K562 (cell line): ENCODE results near the gene RAB14. TPM values are rescaled to one million over a fixed set of nuclear protein-coding genes. Genes with fewer than 3 reads are reported as not detected.

Source experiments
- ATAC-seq: fragments of 200-7000 bp; cut with Tn5 transposase; 3 replicates; pipeline ENCODE4 v1.9.1; 2020; ENCODE audit warnings: moderate library complexity
- BruUV-seq: library from RNA; stranded (reverse); fragments of 400-500 nt; replicated peaks from 2 replicates; lab custom pipeline; 2021; lab: Mats Ljungman, UMichigan
- CTCF ChIA-PET: fragments of 300-600 bp; formaldehyde crosslinking; extraction: SDS; loops from one replicate; lab custom pipeline; 2021; ENCODE audit warnings: low intra/inter-chr PET ratio; lab: Yijun Ruan, JAX
- POLR2A ChIA-PET: fragments of 300-600, 350-650 bp; sonication (Branson Sonifier 250); formaldehyde crosslinking; extraction: SDS; loops from one replicate; lab custom pipeline; 2021; ENCODE audit warnings: antibody characterized with exemption, inconsistent platforms; lab: Yijun Ruan, JAX
- DNase-seq, 4 experiments: peaks; one replicate each; pipeline versions ENCODE4 v3.0.0 to v3.0.0-alpha.2; 2011 to 2018; ENCODE audit warnings: low spot score in 3 of 4, mixed read lengths in 3 of 4; ENCODE audit errors: extremely low read depth in 1 of 4
- FAIRE-seq: peaks from 2 replicates; lab custom pipeline; 2011; peaks lifted over from hg19 to GRCh38; lab: Jason Lieb, UNC
- H2AFZ ChIP-seq: 2 replicates; pipeline ENCODE4 v1.6.0; 2011; ENCODE audit warnings: low read depth, low read length, control low read depth, inconsistent platforms
- H3K27ac ChIP-seq: fragments of 200-600 bp; 3 replicates; pipeline ENCODE4 v1.8.0; 2011; ENCODE audit warnings: low read depth, mild to moderate bottlenecking, control low read depth, inconsistent platforms, low read length, moderate library complexity, mixed read lengths; ENCODE audit errors: extremely low read depth
- H3K27me3 ChIP-seq, 2 experiments: fragments of 300-600 bp in 1 of 2; 2 replicates in 1 of 2; 3 replicates in 1 of 2; pipeline versions ENCODE4 v1.6.0 to v1.8.0; 2011; ENCODE audit warnings: inconsistent platforms in 2 of 2, low read length in 2 of 2, mild to moderate bottlenecking in 1 of 2, mixed read lengths in 1 of 2, moderate library complexity in 1 of 2; ENCODE audit not compliant: control insufficient read depth in 2 of 2, insufficient read depth in 2 of 2
- H3K36me3 ChIP-seq: fragments of 300-600 bp; 3 replicates; pipeline ENCODE4 v1.8.0; 2011; ENCODE audit warnings: mild to moderate bottlenecking, low read length, inconsistent platforms; ENCODE audit not compliant: control insufficient read depth, insufficient read depth
- H3K4me1 ChIP-seq, 2 experiments: fragments of 200-600 bp in 1 of 2; replicated peaks in 1 of 2; 2 replicates in 1 of 2; 3 replicates in 1 of 2; pipeline versions ENCODE4 v1.5.1 to v1.8.0; 2011; ENCODE audit warnings: inconsistent platforms in 2 of 2, low read length in 2 of 2, mild to moderate bottlenecking in 1 of 2, mixed read lengths in 1 of 2, moderate library complexity in 1 of 2; ENCODE audit not compliant: control insufficient read depth in 2 of 2, insufficient read depth in 2 of 2
- H3K4me2 ChIP-seq: 2 replicates; pipeline ENCODE4 v1.6.1; 2011; ENCODE audit warnings: low read length, control low read depth, inconsistent platforms, mixed read lengths; ENCODE audit not compliant: insufficient read depth
- H3K4me3 ChIP-seq: fragments of 200-600 bp; sonication (generic), shearing (Covaris generic); 2 replicates; pipeline ENCODE4 v1.5.1; 2016; ENCODE audit warnings: control low read depth, inconsistent platforms
- H3K79me2 ChIP-seq: fragments of 200-600 bp; 3 replicates; pipeline ENCODE4 v1.8.0; 2011; ENCODE audit warnings: low read length, inconsistent platforms; ENCODE audit not compliant: control insufficient read depth, insufficient read depth
- H3K9ac ChIP-seq, 2 experiments: 2 replicates each; pipeline versions ENCODE4 v1.6.0 to v1.6.1; 2011; ENCODE audit warnings: low read depth in 2 of 2, low read length in 2 of 2, control low read depth in 1 of 2, inconsistent platforms in 1 of 2, mild to moderate bottlenecking in 1 of 2, mixed read lengths in 1 of 2; ENCODE audit not compliant: insufficient read depth in 1 of 2
- H3K9me1 ChIP-seq: one replicate; pipeline ENCODE4 v1.6.0; 2011; ENCODE audit warnings: inconsistent platforms, mild to moderate bottlenecking, low read length, moderate library complexity; ENCODE audit not compliant: control insufficient read depth, insufficient read depth
- H3K9me3 ChIP-seq: replicated peaks from 2 replicates; pipeline ENCODE4 v1.5.1; 2011; ENCODE audit warnings: low read depth, low read length, inconsistent platforms; ENCODE audit not compliant: control insufficient read depth, insufficient read depth
- H4K20me1 ChIP-seq: replicated peaks from 2 replicates; pipeline ENCODE4 v1.6.1; 2011; ENCODE audit warnings: low read length, inconsistent platforms, mixed read lengths; ENCODE audit not compliant: control insufficient read depth, insufficient read depth
- ATF1 ChIP-seq, 2 experiments: fragments of 450-650 bp in 1 of 2; IDR thresholded peaks; 2 replicates each; pipeline ENCODE4 v1.6.1; 2016; ENCODE audit warnings: missing compliant biosample characterization in 1 of 2, missing genetic modification characterization in 1 of 2
- EZH2 ChIP-seq: IDR thresholded peaks from 2 replicates; pipeline ENCODE4 v1.6.1; 2012; ENCODE audit warnings: low read depth, mild to moderate bottlenecking, inconsistent platforms, low read length, borderline replicate concordance
- FOXP1 ChIP-seq: sonication (generic); formaldehyde crosslinking; IDR thresholded peaks from 2 replicates; pipeline ENCODE4 v1.8.0; 2022; ENCODE audit warnings: mild to moderate bottlenecking, missing genetic modification reagents
- HDAC6 ChIP-seq: IDR thresholded peaks from 2 replicates; pipeline ENCODE4 v1.6.1; 2012; ENCODE audit warnings: low read depth, mild to moderate bottlenecking, control low read depth, inconsistent platforms, low read length, moderate library complexity
- HNRNPH1 ChIP-seq: fragments of 200-400 bp; formaldehyde crosslinking; optimal IDR thresholded peaks from 2 replicates; pipeline ENCODE3; 2017; ENCODE audit warnings: low read depth, mild to moderate bottlenecking, low read length, moderate library complexity
- TAF7 ChIP-seq: fragments of 450-650 bp; IDR thresholded peaks from 2 replicates; pipeline ENCODE4 v1.6.1; 2016; ENCODE audit warnings: missing genetic modification characterization, missing compliant biosample characterization
- WHSC1 ChIP-seq: IDR thresholded peaks from one replicate; pipeline ENCODE4 v1.6.1; 2012; ENCODE audit warnings: low read length, control low read depth, inconsistent platforms
- ZBTB11 ChIP-seq, 3 experiments: fragments of 200-800 bp in 1 of 3; fragments of 250-450 bp in 1 of 3; fragments of 450-650 bp in 1 of 3; sonication (Bioruptor Pico) in 1 of 3; sonication (Bioruptor generic) in 1 of 3; formaldehyde crosslinking in 1 of 3; IDR thresholded peaks; 2 replicates each; pipeline versions ENCODE4 v1.6.1 to v1.8.0; 2016 to 2022; ENCODE audit warnings: mild to moderate bottlenecking in 2 of 3, missing genetic modification characterization in 2 of 3, missing compliant biosample characterization in 1 of 3, moderate library complexity in 1 of 3
- ZBTB49 ChIP-seq: sonication (generic); formaldehyde crosslinking; IDR thresholded peaks from 2 replicates; pipeline ENCODE4 v1.8.0; 2022; ENCODE audit warnings: missing genetic modification reagents, mild to moderate bottlenecking, borderline replicate concordance
- ZNF277 ChIP-seq: fragments of 250-450 bp; sonication (Bioruptor Pico); IDR thresholded peaks from 2 replicates; pipeline ENCODE4 v1.8.0; 2022; ENCODE audit warnings: inconsistent platforms, mild to moderate bottlenecking, moderate library complexity, borderline replicate concordance
- WGBS: fragments of 100-300 bp; shearing (Covaris generic); methylation state at CpG from one replicate; pipeline ENCODE4 v1.1.6; 2016; ENCODE audit warnings: low coverage, mixed read lengths; ENCODE audit not compliant: insufficient coverage; ENCODE audit errors: missing lambda C conversion rate; 5-methylcytosine and 5-hydroxymethylcytosine counted together
- in situ Hi-C: fragments of 300-500 bp; cut with MboI; formaldehyde crosslinking; loops from 4 replicates; pipeline ENCODE4 v1.15.0; 2018; ENCODE audit warnings: inconsistent platforms, mixed read lengths
- intact Hi-C: fragments of 100-400 bp; cut with micrococcal nuclease; formaldehyde crosslinking; loops from 2 replicates; pipeline ENCODE4 v1.14.2; 2022
- polyA plus RNA-seq, 8 experiments: library from polyadenylated mRNA; depleted of rRNA in 4 of 8; stranded (reverse) in 5 of 8; unstranded in 3 of 8; fragments of >200 nt; fragmentation: Nextera tagmentation in 2 of 8; fragmentation: Illumina TruSeq in 1 of 8; extraction: Ambion mirVana in 2 of 8; extraction: Trizol in 1 of 8; gene quantifications; 2 replicates each; pipeline versions ENCODE4 v1.2.1 to v1.2.3, GENCODE V29; 2011 to 2014; ENCODE audit warnings: inconsistent platforms in 1 of 8, missing spikeins in 1 of 8
- total RNA-seq, 7 experiments: library from RNA; depleted of rRNA in 6 of 7; stranded (reverse); fragments of >200 nt in 6 of 7; fragmentation: Illumina TruSeq in 2 of 7; extraction: Trizol in 2 of 7; gene quantifications; 2 replicates each; pipeline versions ENCODE4 v1.2.1 to v1.2.3, GENCODE V29; 2011 to 2021; ENCODE audit warnings: low replicate concordance in 1 of 7
- TF ChIP-seq, protein P1 (sequence below): IDR thresholded peaks from 3 replicates; pipeline ENCODE4 v1.6.1; 2011; ENCODE audit warnings: borderline replicate concordance, mild to moderate bottlenecking, moderate library complexity; ENCODE audit not compliant: insufficient read length; ENCODE audit errors: extremely low read depth

Gene RAB14
- total and polyA plus RNA-seq, 9 of the 15 experiments (the other 6 are each of a cell fraction or from before 2014, with no cell fraction given), result 10.3 to 41.8 (median 20.9) TPM

DNA sequence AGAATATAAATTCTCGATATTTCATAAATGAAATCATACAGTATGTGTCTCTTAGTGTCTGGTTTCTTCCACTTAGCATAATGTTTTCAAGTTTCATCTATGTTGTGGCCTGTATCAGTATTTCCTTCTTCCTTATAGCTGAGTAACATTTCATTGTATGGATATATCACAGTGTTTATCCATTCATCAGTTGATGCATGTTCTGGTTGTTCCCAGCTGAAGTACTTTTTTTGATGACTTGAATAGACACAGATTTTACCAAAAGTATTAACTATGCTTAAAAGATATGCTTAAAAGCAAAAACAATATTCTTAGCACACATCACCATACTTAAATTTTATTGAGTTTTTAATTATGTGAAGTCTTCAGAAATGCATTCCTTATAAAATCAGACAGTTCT is 12.7 kb downstream of the RAB14 start:
- no peaks in the 10 kb centered on the region for H3K27me3 ChIP-seq
- H3K9me3 ChIP-seq, result no peaks in the 10 kb centered on the region
- ATAC-seq, result no peak
- WGBS, result 90% methylated on average over 1 of the region's 1 CpG
- no peaks in the 10 kb centered on the region for H3K9me1 ChIP-seq
- DNase-seq, result no peak
- in situ Hi-C loops, result no loop called here
- no peak overlapping the region for H3K4me2 ChIP-seq
- peaks cover 56% of the 10 kb centered on the region for H3K36me3 ChIP-seq
- H2AFZ ChIP-seq, result no peak overlapping the region
- POLR2A ChIA-PET, result interaction anchor here (0.6 to 1.3 kb wide), 2 partner anchors 49 to 68 kb away, joined by 3 read pairs; no protein-coding TSS in a partner anchor
- H4K20me1 ChIP-seq, result peaks cover 4% of the 10 kb centered on the region; the same call in 1 of the 2 replicates
- H3K4me1 ChIP-seq, result no peaks in the 10 kb centered on the region; a peak in 3 of 5 replicates
- CTCF ChIA-PET, result no interaction called here
- FAIRE-seq, result no peak
- no peak overlapping the region for H3K27ac ChIP-seq
- intact Hi-C loops, result no loop called here
- H3K9ac ChIP-seq, result no peak overlapping the region
- peaks cover 96% of the 10 kb centered on the region for H3K79me2 ChIP-seq
- BruUV-seq, result no TSS peak
- no peak overlapping the region for H3K4me3 ChIP-seq
- TF ChIP-seq FOXP1 (CRISPR knock-in tag) (no peak), TAF7 (no peak), HDAC6 (no peak), HNRNPH1 (no peak), ATF1 (CRISPR knock-in tag; IDR thresholded peaks at IDR 0.05) (no peak), ATF1 (tag; IDR thresholded peaks at IDR 0.05) (no peak), WHSC1 (no peak), ZBTB11 (CRISPR knock-in tag; IDR thresholded peaks at IDR 0.05) (no peak), ZNF277 (CRISPR knock-in tag) (no peak), ZBTB49 (no peak), EZH2 (no peak)
- TF ChIP-seq, protein P1, sequence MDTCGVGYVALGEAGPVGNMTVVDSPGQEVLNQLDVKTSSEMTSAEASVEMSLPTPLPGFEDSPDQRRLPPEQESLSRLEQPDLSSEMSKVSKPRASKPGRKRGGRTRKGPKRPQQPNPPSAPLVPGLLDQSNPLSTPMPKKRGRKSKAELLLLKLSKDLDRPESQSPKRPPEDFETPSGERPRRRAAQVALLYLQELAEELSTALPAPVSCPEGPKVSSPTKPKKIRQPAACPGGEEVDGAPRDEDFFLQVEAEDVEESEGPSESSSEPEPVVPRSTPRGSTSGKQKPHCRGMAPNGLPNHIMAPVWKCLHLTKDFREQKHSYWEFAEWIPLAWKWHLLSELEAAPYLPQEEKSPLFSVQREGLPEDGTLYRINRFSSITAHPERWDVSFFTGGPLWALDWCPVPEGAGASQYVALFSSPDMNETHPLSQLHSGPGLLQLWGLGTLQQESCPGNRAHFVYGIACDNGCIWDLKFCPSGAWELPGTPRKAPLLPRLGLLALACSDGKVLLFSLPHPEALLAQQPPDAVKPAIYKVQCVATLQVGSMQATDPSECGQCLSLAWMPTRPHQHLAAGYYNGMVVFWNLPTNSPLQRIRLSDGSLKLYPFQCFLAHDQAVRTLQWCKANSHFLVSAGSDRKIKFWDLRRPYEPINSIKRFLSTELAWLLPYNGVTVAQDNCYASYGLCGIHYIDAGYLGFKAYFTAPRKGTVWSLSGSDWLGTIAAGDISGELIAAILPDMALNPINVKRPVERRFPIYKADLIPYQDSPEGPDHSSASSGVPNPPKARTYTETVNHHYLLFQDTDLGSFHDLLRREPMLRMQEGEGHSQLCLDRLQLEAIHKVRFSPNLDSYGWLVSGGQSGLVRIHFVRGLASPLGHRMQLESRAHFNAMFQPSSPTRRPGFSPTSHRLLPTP, result no peak
